Thoracic aorta (tissue), 2 donors: ENCODE data around the gene NTMT2. TPM values are rescaled to one million over a fixed set of nuclear protein-coding genes. Genes with fewer than 3 reads are reported as not detected.

Source experiments
- ATAC-seq: fragments of 150-250 bp; one replicate; pipeline ENCODE4 v1.8.0; 2017; ENCODE audit warnings: low read depth; ENCODE audit not compliant: insufficient number of reproducible peaks, low FRiP score
- DNase-seq: peaks from one replicate; pipeline ENCODE4 v3.0.0-alpha.2; 2020; ENCODE audit warnings: low spot score
- H3K27ac ChIP-seq, 2 donors: fragments of 200-600 bp; sonication (generic); 1 replicate in 1 of 2; 2 replicates in 1 of 2; pipeline ENCODE4 v1.5.1; 2016; ENCODE audit warnings: mild to moderate bottlenecking in 2 of 2, moderate library complexity in 2 of 2
- H3K27me3 ChIP-seq: fragments of 200-600 bp; sonication (generic); replicated peaks from 2 replicates; pipeline ENCODE4 v1.6.0; 2016; ENCODE audit warnings: mild to moderate bottlenecking; ENCODE audit not compliant: insufficient read depth
- H3K36me3 ChIP-seq: fragments of 200-600 bp; sonication (generic); one replicate; pipeline ENCODE4 v1.5.1; 2016
- H3K4me1 ChIP-seq, 2 donors: fragments of 200-600 bp; sonication (generic); 1 replicate in 1 of 2; 2 replicates in 1 of 2; pipeline versions ENCODE4 v1.5.1 to v1.6.0; 2016; ENCODE audit warnings: low read depth in 2 of 2, mild to moderate bottlenecking in 1 of 2; ENCODE audit not compliant: control insufficient read depth in 1 of 2
- H3K4me3 ChIP-seq: fragments of 200-600 bp; sonication (generic); 2 replicates; pipeline ENCODE4 v1.5.1; 2016; ENCODE audit warnings: mild to moderate bottlenecking
- H3K9me3 ChIP-seq: fragments of 200-600 bp; sonication (generic); 2 replicates; pipeline ENCODE4 v1.5.1; 2016
- CTCF ChIP-seq: fragments of 200-600 bp; sonication (generic); IDR thresholded peaks from one replicate; pipeline ENCODE4 v1.5.1; 2019; ENCODE audit warnings: antibody characterized with exemption
- total RNA-seq, 2 donors: library from RNA; depleted of rRNA; stranded (reverse); fragments of >200 nt; gene quantifications; one replicate each; pipeline versions ENCODE4 v1.1.0 to v1.2.3, GENCODE V29; 2016

NTMT2 gene
- total RNA-seq, 2 donors from 2014 or later = not detected

GRCh38 chr1:170218257-170218650 lies 72.5 kb downstream of the NTMT2 start:
- Histone ChIP-seq H3K9me3 (no peaks in the 10 kb centered on the region), H3K36me3 (no peaks in the 10 kb centered on the region), H3K27ac (no peak overlapping the region), H3K4me3 (no peak overlapping the region), H3K27me3 (no peaks in the 10 kb centered on the region), H3K4me1 (peaks cover 24 to 50% of the 10 kb centered on the region in 2 donors)
- no peak for DNase-seq
- TF ChIP-seq CTCF = no peak
- no peak for ATAC-seq

Other genes starting within 250 kb of the NTMT2 start
- gene KIFAP3, start 71.3 kb upstream of the NTMT2 start, total RNA-seq = 10 to 100 TPM; 23.6 to 43.8 TPM